DND-41 (cell line): ENCODE measurements around the gene NF2.

Experiments used
- ATAC-seq: fragments of 200-7000 bp; cut with Tn5 transposase; 3 replicates; pipeline ENCODE4 v1.9.1; 2021; ENCODE audit warnings: low read depth; ENCODE audit not compliant: insufficient read depth
- DNase-seq: peaks from one replicate; pipeline ENCODE4 v3.0.0-alpha.2; 2020
- H2AFZ ChIP-seq: 2 replicates; pipeline ENCODE4 v1.6.0; 2012; ENCODE audit warnings: low read depth, low read length
- H3K27ac ChIP-seq: 2 replicates; pipeline ENCODE4 v1.5.1; 2012; ENCODE audit warnings: low read length, inconsistent platforms
- H3K27me3 ChIP-seq: fragments of 200-600 bp; sonication (generic); 2 replicates; pipeline ENCODE4 v1.6.0; 2012; ENCODE audit warnings: low read length, mild to moderate bottlenecking, inconsistent platforms; ENCODE audit not compliant: insufficient read depth, poor library complexity
- H3K36me3 ChIP-seq: 2 replicates; pipeline ENCODE4 v1.5.1; 2012; ENCODE audit warnings: low read length, inconsistent platforms; ENCODE audit not compliant: insufficient read depth
- H3K4me1 ChIP-seq: 2 replicates; pipeline ENCODE4 v1.5.1; 2012; ENCODE audit warnings: mild to moderate bottlenecking, low read length; ENCODE audit not compliant: insufficient read depth
- H3K4me2 ChIP-seq: 2 replicates; pipeline ENCODE4 v1.6.0; 2012; ENCODE audit warnings: mild to moderate bottlenecking, moderate library complexity, low read length, inconsistent platforms; ENCODE audit not compliant: insufficient read depth
- H3K4me3 ChIP-seq, 2 experiments: fragments of 200-600 bp in 1 of 2; shearing (Covaris generic) in 1 of 2; 2 replicates each; pipeline ENCODE4 v1.5.1; 2012 to 2016; ENCODE audit warnings: inconsistent platforms in 2 of 2, low read length in 2 of 2, mild to moderate bottlenecking in 2 of 2, low read depth in 1 of 2, moderate library complexity in 1 of 2
- H3K79me2 ChIP-seq: 2 replicates; pipeline ENCODE4 v1.6.0; 2012; ENCODE audit warnings: low read length, inconsistent platforms; ENCODE audit not compliant: insufficient read depth
- H3K9ac ChIP-seq: 2 replicates; pipeline ENCODE4 v1.6.0; 2012; ENCODE audit warnings: low read depth, mild to moderate bottlenecking, inconsistent platforms, low read length, moderate library complexity
- H3K9me3 ChIP-seq: 2 replicates; pipeline ENCODE4 v1.5.1; 2012; ENCODE audit warnings: low read length, moderate library complexity, mild to moderate bottlenecking, inconsistent platforms; ENCODE audit not compliant: insufficient read depth, severe bottlenecking
- H4K20me1 ChIP-seq: 2 replicates; pipeline ENCODE4 v1.6.0; 2012; ENCODE audit warnings: low read length; ENCODE audit not compliant: insufficient read depth
- CTCF ChIP-seq: IDR thresholded peaks from 2 replicates; pipeline ENCODE4 v1.5.1; 2012; ENCODE audit warnings: borderline replicate concordance, low read length, moderate library complexity, mild to moderate bottlenecking; ENCODE audit not compliant: poor library complexity, severe bottlenecking; ENCODE audit errors: extremely low read depth
- EZH2 ChIP-seq: IDR thresholded peaks from 3 replicates; pipeline ENCODE4 v1.6.1; 2012; ENCODE audit warnings: borderline replicate concordance, low read depth, mild to moderate bottlenecking, moderate library complexity, low read length, inconsistent platforms; ENCODE audit not compliant: severe bottlenecking

Gene NF2

GRCh38 chr22:29700206-29700899, 96.9 kb downstream of the NF2 start:
- ATAC-seq (no peak), DNase-seq (no peak)
- no peak overlapping the region for H3K9ac ChIP-seq
- H3K27ac ChIP-seq = no peak overlapping the region
- H3K36me3 ChIP-seq = peaks cover 28% of the 10 kb centered on the region
- H3K4me2 ChIP-seq = no peak overlapping the region
- no peaks in the 10 kb centered on the region for H4K20me1 ChIP-seq
- no peaks in the 10 kb centered on the region for H3K9me3 ChIP-seq
- no peaks in the 10 kb centered on the region for H3K4me1 ChIP-seq
- no peaks in the 10 kb centered on the region for H3K79me2 ChIP-seq
- no peak overlapping the region for H2AFZ ChIP-seq
- TF ChIP-seq EZH2 = no peak
- TF ChIP-seq CTCF = no peak
- H3K27me3 ChIP-seq = no peaks in the 10 kb centered on the region
- no peak overlapping the region for H3K4me3 ChIP-seq

GRCh38 chr22:29700900-29701154, 97.4 kb downstream of the NF2 start:
- Histone ChIP-seq H3K27me3 (no peaks in the 10 kb centered on the region), H3K79me2 (no peaks in the 10 kb centered on the region), H4K20me1 (no peaks in the 10 kb centered on the region), H3K4me2 (no peak overlapping the region), H2AFZ (no peak overlapping the region), H3K27ac (no peak overlapping the region), H3K4me1 (no peaks in the 10 kb centered on the region), H3K9ac (no peak overlapping the region), H3K36me3 (peaks cover 23% of the 10 kb centered on the region), H3K9me3 (no peaks in the 10 kb centered on the region), H3K4me3 (no peak overlapping the region)
- ATAC-seq (no peak), DNase-seq (no peak)
- TF ChIP-seq EZH2 = no peak
- TF ChIP-seq CTCF = no peak

GRCh38 chr22:29701155-29701999, 97.9 kb downstream of the NF2 start:
- H3K4me1 ChIP-seq = no peaks in the 10 kb centered on the region
- DNase-seq (no peak), ATAC-seq (0 out of 3 replicates have a peak, but pooled peaks have one; percentile 20)
- no peaks in the 10 kb centered on the region for H3K9me3 ChIP-seq
- no peaks in the 10 kb centered on the region for H3K79me2 ChIP-seq
- no peak overlapping the region for H3K27ac ChIP-seq
- peaks cover 19% of the 10 kb centered on the region for H3K36me3 ChIP-seq
- no peak overlapping the region for H3K9ac ChIP-seq
- H2AFZ ChIP-seq = no peak overlapping the region
- no peaks in the 10 kb centered on the region for H3K27me3 ChIP-seq
- TF ChIP-seq EZH2 (no peak), CTCF (no peak)
- no peak overlapping the region for H3K4me2 ChIP-seq
- no peaks in the 10 kb centered on the region for H4K20me1 ChIP-seq
- H3K4me3 ChIP-seq = no peak overlapping the region
